ENCODE results near the gene VARS2.
"Not testable (repeated sequence)": the region's sequence is repeated elsewhere in the genome, so short reads cannot be mapped to it uniquely, and the experiment has no call there.

The VARS2 gene

DNA sequence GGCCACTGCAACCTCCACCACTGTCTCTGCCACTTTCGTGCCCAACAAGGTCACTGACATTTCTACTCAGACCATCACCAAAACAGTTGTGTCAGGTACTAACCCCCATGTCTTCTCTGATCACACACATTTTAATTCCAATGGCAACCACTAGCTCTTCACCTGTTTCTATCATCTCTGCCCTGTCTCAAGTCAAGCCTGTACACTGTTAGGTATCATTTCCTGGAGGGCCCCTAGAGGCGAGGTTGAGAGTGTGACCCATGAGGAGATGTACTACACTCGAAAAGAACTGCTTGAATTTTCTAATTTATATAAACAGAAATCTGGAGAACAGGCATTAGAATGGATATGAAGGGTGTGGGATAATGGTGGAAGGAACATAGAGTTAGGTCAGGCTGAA lies 52.1 kb downstream of the VARS2 start:
- no peak for DNase-seq

GRCh38 chr6:30969171-30969570 lies 55.1 kb downstream of the VARS2 start:
- DNase-seq: not testable (repeated sequence)

- no peak for DNase-seq
These were observed 56.9 kb downstream of the VARS2 start for GRCh38 chr6:30970946-30971345.

DNA sequence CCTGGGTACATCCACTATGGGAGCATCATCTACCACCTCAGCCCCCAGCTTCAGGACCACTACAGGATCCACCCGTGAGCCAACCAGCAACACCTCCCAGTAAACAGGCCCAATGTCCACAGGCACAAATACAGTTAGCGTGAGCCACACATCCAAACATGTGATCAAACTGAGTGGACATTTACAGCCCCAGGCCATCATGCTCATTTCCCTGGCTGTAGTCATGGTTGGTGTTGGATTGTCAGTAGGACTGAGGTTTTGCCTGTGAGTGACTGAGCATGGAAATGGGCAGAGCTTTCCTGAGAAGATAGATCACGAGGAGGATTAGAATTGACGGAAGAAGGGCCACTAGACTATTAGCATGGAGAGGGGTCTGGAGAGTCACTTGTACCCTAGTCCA lies 58.8 kb downstream of the VARS2 start:
- no peak for DNase-seq

- no peak for DNase-seq
These were observed 60.6 kb downstream of the VARS2 start for GRCh38 chr6:30974490-30975252.

All from retina (tissue), 1 donor.